Esophagus (tissue), 2 donors: ENCODE results near the gene RNF213. TPM values are rescaled to one million over a fixed set of nuclear protein-coding genes. Genes with fewer than 3 reads are reported as not detected.

Experiments
- H3K27ac ChIP-seq, 2 donors: one replicate each; pipeline ENCODE4 v1.5.1; 2013; ENCODE audit warnings: low read depth in 2 of 2, mild to moderate bottlenecking in 2 of 2, inconsistent platforms in 1 of 2, low read length in 1 of 2, moderate library complexity in 1 of 2
- H3K27me3 ChIP-seq, 2 donors: one replicate each; pipeline ENCODE4 v1.6.1; 2013; ENCODE audit warnings: low read length in 2 of 2, control low read depth in 1 of 2, mild to moderate bottlenecking in 1 of 2; ENCODE audit not compliant: insufficient read depth in 2 of 2, control insufficient read depth in 1 of 2
- H3K36me3 ChIP-seq, 2 donors: one replicate each; pipeline ENCODE4 v1.6.1; 2013; ENCODE audit warnings: low read length in 1 of 2; ENCODE audit not compliant: control insufficient read depth in 2 of 2, insufficient read depth in 2 of 2
- H3K4me1 ChIP-seq, 2 donors: one replicate each; pipeline ENCODE4 v1.6.1; 2013; ENCODE audit warnings: low read length in 1 of 2; ENCODE audit not compliant: control insufficient read depth in 2 of 2, insufficient read depth in 2 of 2
- H3K4me3 ChIP-seq, 2 donors: one replicate each; pipeline ENCODE4 v1.5.1; 2013; ENCODE audit warnings: low read length in 2 of 2, mild to moderate bottlenecking in 2 of 2, low read depth in 1 of 2, moderate library complexity in 1 of 2
- H3K9me3 ChIP-seq, 2 donors: one replicate each; pipeline ENCODE4 v1.6.1; 2013; ENCODE audit warnings: mild to moderate bottlenecking in 2 of 2, low read depth in 1 of 2, low read length in 1 of 2, moderate library complexity in 1 of 2; ENCODE audit not compliant: control insufficient read depth in 2 of 2, insufficient read depth in 1 of 2
- WGBS, 2 donors: extraction: QIAGEN DNeasy Blood & Tissue Kit; methylation state at CpG; one replicate each; pipeline ENCODE4 v1.1.7; 2013; 5-methylcytosine and 5-hydroxymethylcytosine counted together
- polyA plus RNA-seq, 2 donors: library from polyadenylated mRNA; stranded (reverse); fragments of 200-250 nt; gene quantifications; one replicate each; pipeline ENCODE4 v1.2.3, GENCODE V29; 2013
- donor health status: healthy with polysubstance abuse.
- donor health status: Bipolar disorder and iron deficiency.

Gene RNF213
- polyA plus RNA-seq, 2 donors, result 17.9 to 54.7 TPM

- Histone ChIP-seq H3K9me3 (no peaks in the 10 kb centered on the region), H3K4me3 (peak overlapping the region; percentile 32 to 34), H3K27ac (peak overlapping the region; percentile 51 to 65), H3K4me1 (peaks cover 4 to 15% of the 10 kb centered on the region in 2 donors), H3K27me3 (no peaks in the 10 kb centered on the region), H3K36me3 (no peaks in the 10 kb centered on the region)
- 24 to 28% methylated on average over 19 of the region's 19 CpGs for WGBS, 2 donors
Observed at GRCh38 chr17:80263253-80264204, 2.9 kb downstream of the RNF213 start.

GRCh38 chr17:80264205-80265075 is 3.8 kb downstream of the RNF213 start:
- H3K27ac ChIP-seq, result peak overlapping the region; percentile 26 to 57
- peaks cover 4 to 15% of the 10 kb centered on the region in 2 donors for H3K4me1 ChIP-seq
- peaks cover 0 to 4% of the 10 kb centered on the region in 2 donors for H3K36me3 ChIP-seq
- H3K9me3 ChIP-seq, result no peaks in the 10 kb centered on the region
- 72 to 73% methylated on average over 19 of the region's 19 CpGs for WGBS, 2 donors
- peak overlapping the region; percentile 12 to 32 for H3K4me3 ChIP-seq
- H3K27me3 ChIP-seq, result no peaks in the 10 kb centered on the region

GRCh38 chr17:80265205-80266068 is 4.8 kb downstream of the RNF213 start:
- WGBS, 2 donors, result 83 to 85% methylated on average over 17 of the region's 17 CpGs
- no peaks in the 10 kb centered on the region for H3K9me3 ChIP-seq
- H3K36me3 ChIP-seq, result peaks cover 0 to 8% of the 10 kb centered on the region in 2 donors
- H3K4me1 ChIP-seq, result peaks cover 4 to 16% of the 10 kb centered on the region in 2 donors
- no peaks in the 10 kb centered on the region for H3K27me3 ChIP-seq
- H3K4me3 ChIP-seq, result no peak overlapping the region
- H3K27ac ChIP-seq, result no peak overlapping the region

GRCh38 chr17:80267391-80267790 is 6.7 kb downstream of the RNF213 start:
- no peaks in the 10 kb centered on the region for H3K27me3 ChIP-seq
- H3K4me3 ChIP-seq, result no peak overlapping the region
- no peak overlapping the region for H3K27ac ChIP-seq
- no peaks in the 10 kb centered on the region for H3K9me3 ChIP-seq
- peaks cover 4 to 16% of the 10 kb centered on the region in 2 donors for H3K4me1 ChIP-seq
- H3K36me3 ChIP-seq, result peaks cover 4 to 8% of the 10 kb centered on the region in 2 donors
- 96% methylated on average over 6 of the region's 6 CpGs for WGBS, 2 donors

- no peak overlapping the region for H3K27ac ChIP-seq
- H3K4me1 ChIP-seq, result peaks cover 4 to 8% of the 10 kb centered on the region in 2 donors
- H3K36me3 ChIP-seq, result peaks cover 8 to 10% of the 10 kb centered on the region in 2 donors
- 83 to 93% methylated on average over 4 of the region's 4 CpGs for WGBS, 2 donors
- no peaks in the 10 kb centered on the region for H3K27me3 ChIP-seq
- no peaks in the 10 kb centered on the region for H3K9me3 ChIP-seq
- no peak overlapping the region for H3K4me3 ChIP-seq
Observed at GRCh38 chr17:80268427-80268826, 7.8 kb downstream of the RNF213 start.

- Histone ChIP-seq H3K9me3 (no peaks in the 10 kb centered on the region), H3K27me3 (no peaks in the 10 kb centered on the region), H3K36me3 (peaks cover 10 to 15% of the 10 kb centered on the region in 2 donors), H3K4me3 (no peak overlapping the region), H3K27ac (no peak overlapping the region), H3K4me1 (peaks cover 0 to 12% of the 10 kb centered on the region in 2 donors)
- WGBS, 2 donors, result 88 to 90% methylated on average over 2 of the region's 2 CpGs
Observed at GRCh38 chr17:80269405-80269807, 8.8 kb downstream of the RNF213 start.

- H3K27me3 ChIP-seq, result no peaks in the 10 kb centered on the region
- no peaks in the 10 kb centered on the region for H3K9me3 ChIP-seq
- H3K4me1 ChIP-seq, result peaks cover 0 to 8% of the 10 kb centered on the region in 2 donors
- 87% methylated on average over 10 of the region's 10 CpGs for WGBS, 2 donors
- no peak overlapping the region for H3K27ac ChIP-seq
- H3K4me3 ChIP-seq, result no peak overlapping the region
- peaks cover 10 to 15% of the 10 kb centered on the region in 2 donors for H3K36me3 ChIP-seq
Observed at GRCh38 chr17:80270104-80270503, 9.5 kb downstream of the RNF213 start.

GRCh38 chr17:80270836-80271235 is 10.2 kb downstream of the RNF213 start:
- no peaks in the 10 kb centered on the region for H3K27me3 ChIP-seq
- whole genome bisulfite sequencing, 2 donors, result 72 to 83% methylated on average over 4 of the region's 4 CpGs

More at GRCh38 chr17:80270836-80271235, 10.2 kb downstream of the RNF213 start:
- Histone ChIP-seq H3K9me3 (no peaks in the 10 kb centered on the region), H3K27ac (no peak overlapping the region), H3K4me3 (no peak overlapping the region), H3K36me3 (peaks cover 10 to 15% of the 10 kb centered on the region in 2 donors), H3K4me1 (peaks cover 0 to 8% of the 10 kb centered on the region in 2 donors)
